GM12878 (cell line): ENCODE data around the gene RNASE12. TPM values are rescaled to one million over a fixed set of nuclear protein-coding genes. Genes with fewer than 3 reads are reported as not detected.

ENCODE experiments used
- HDAC2 ChIP-seq: fragments of 200-600 bp; sonication (generic); IDR thresholded peaks from 2 replicates; pipeline ENCODE4 v1.6.1; 2017
- IKZF1 ChIP-seq: fragments of 450-650 bp; conservative IDR thresholded peaks from 2 replicates; pipeline ENCODE4 v1.6.1; 2017; ENCODE audit warnings: antibody characterized with exemption, mild to moderate bottlenecking
- KAT2A ChIP-seq: conservative IDR thresholded peaks from 2 replicates; pipeline ENCODE4 v1.6.1; 2011; ENCODE audit warnings: low read depth, low read length; ENCODE audit not compliant: control insufficient read depth
- MEF2B ChIP-seq: fragments of 450-650 bp; IDR thresholded peaks from 2 replicates; pipeline ENCODE4 v1.6.1; 2018; ENCODE audit warnings: mild to moderate bottlenecking, moderate library complexity; ENCODE audit not compliant: partially characterized antibody, poor library complexity, severe bottlenecking
- NBN ChIP-seq: fragments of 450-650 bp; IDR thresholded peaks from 2 replicates; pipeline ENCODE4 v1.6.1; 2016
- NFYA ChIP-seq: IDR thresholded peaks from 2 replicates; pipeline ENCODE4 v1.6.1; 2011; ENCODE audit warnings: low read depth, mild to moderate bottlenecking, low read length, improper control_type of control experiment, borderline replicate concordance
- NR2F1 ChIP-seq: fragments of 450-650 bp; conservative IDR thresholded peaks from 2 replicates; pipeline ENCODE4 v1.6.1; 2017; ENCODE audit warnings: mild to moderate bottlenecking
- NRF1 ChIP-seq: conservative IDR thresholded peaks from 2 replicates; pipeline ENCODE4 v1.6.1; 2011; ENCODE audit warnings: mild to moderate bottlenecking, low read depth, low read length, improper control_type of control experiment
- RB1 ChIP-seq: fragments of 450-650 bp; formaldehyde crosslinking; IDR thresholded peaks from 2 replicates; pipeline ENCODE4 v1.6.1; 2017; ENCODE audit warnings: mild to moderate bottlenecking, borderline replicate concordance
- SIN3A ChIP-seq: IDR thresholded peaks from 2 replicates; pipeline ENCODE4 v1.6.1; 2012; ENCODE audit warnings: low read depth, low read length, improper control_type of control experiment
- SREBF2 ChIP-seq: IDR thresholded peaks from 2 replicates; pipeline ENCODE4 v1.6.1; 2012; ENCODE audit warnings: mild to moderate bottlenecking, low read length
- STAT1 ChIP-seq: fragments of 450-650 bp; conservative IDR thresholded peaks from 2 replicates; pipeline ENCODE4 v1.6.1; 2014; ENCODE audit warnings: antibody characterized with exemption, mild to moderate bottlenecking
- STAT3 ChIP-seq: IDR thresholded peaks from 2 replicates; pipeline ENCODE4 v1.6.1; 2011; ENCODE audit warnings: low read depth, low read length, improper control_type of control experiment
- TCF12 ChIP-seq: IDR thresholded peaks from 2 replicates; pipeline ENCODE4 v1.6.1; 2011; ENCODE audit warnings: low read depth, mild to moderate bottlenecking, low read length
- TCF7 ChIP-seq: IDR thresholded peaks from 2 replicates; pipeline ENCODE4 v1.6.1; 2014; ENCODE audit warnings: antibody characterized with exemption, borderline replicate concordance
- WRNIP1 ChIP-seq: IDR thresholded peaks from 2 replicates; pipeline ENCODE4 v1.6.1; 2011; ENCODE audit warnings: low read depth, low read length, improper control_type of control experiment, borderline replicate concordance
- YY1 ChIP-seq: IDR thresholded peaks from 2 replicates; pipeline ENCODE4 v1.6.1; 2011; ENCODE audit warnings: low read depth, mild to moderate bottlenecking, low read length
- ZBTB4 ChIP-seq: fragments of 450-650 bp; formaldehyde crosslinking; IDR thresholded peaks from 2 replicates; pipeline ENCODE4 v1.4.0; 2022; ENCODE audit warnings: mild to moderate bottlenecking, moderate library complexity
- ZNF217 ChIP-seq: fragments of 450-650 bp; IDR thresholded peaks from 2 replicates; pipeline ENCODE4 v1.6.1; 2017; ENCODE audit warnings: antibody characterized with exemption, mild to moderate bottlenecking
- polyA plus RNA-seq, 11 experiments: library from polyadenylated mRNA; depleted of rRNA in 4 of 11; unstranded in 6 of 11; stranded (reverse) in 5 of 11; fragments of >200 nt; fragmentation: Nextera tagmentation in 4 of 11; fragmentation: Illumina TruSeq in 1 of 11; extraction: Ambion mirVana in 4 of 11; extraction: Trizol in 1 of 11; gene quantifications; 1 replicate in 1 of 11; 2 replicates in 10 of 11; pipeline versions ENCODE4 v1.2.1 to v1.2.3, GENCODE V29; 2011 to 2016; ENCODE audit warnings: inconsistent platforms in 2 of 11, missing spikeins in 2 of 11, low read depth in 1 of 11
- total RNA-seq, 4 experiments: library from RNA; depleted of rRNA in 3 of 4; stranded (reverse); fragments of >200 nt in 3 of 4; fragmentation: Illumina TruSeq in 1 of 4; extraction: Trizol in 1 of 4; gene quantifications; 2 replicates each; pipeline versions ENCODE4 v1.2.1 to v1.2.3, GENCODE V29; 2013 to 2021
- TF ChIP-seq, protein P1 (sequence below): fragments of 450-650 bp; conservative IDR thresholded peaks from 2 replicates; pipeline ENCODE4 v1.6.1; 2017; ENCODE audit warnings: mild to moderate bottlenecking, moderate library complexity
- TF ChIP-seq, protein P2 (sequence below): IDR thresholded peaks from 2 replicates; pipeline ENCODE4 v1.6.1; 2011; ENCODE audit warnings: borderline replicate concordance, low read depth, mild to moderate bottlenecking, moderate library complexity, low read length; ENCODE audit not compliant: insufficient read depth, poor library complexity, severe bottlenecking
- TF ChIP-seq, protein P3 (sequence below): IDR thresholded peaks from 2 replicates; pipeline ENCODE4 v1.6.1; 2012; ENCODE audit warnings: low read depth, low read length, improper control_type of control experiment

The RNASE12 gene
- total and polyA plus RNA-seq, 10 of the 15 experiments (the other 5 are each of a cell fraction or from before 2014, with no cell fraction given) = not detected

GRCh38 chr14:20631023-20631879 lies 40.1 kb upstream of the RNASE12 start (continued):
- TF ChIP-seq NR2F1 (peak; percentile 45; the same call in 1 of the 2 replicates), SREBF2 (peak; percentile 89), STAT3 (no peak), HDAC2 (no peak), NFYA (no peak), NBN (no peak), YY1 (no peak), RB1 (no peak), KAT2A (no peak), TCF7 (no peak), ZBTB4 (CRISPR knock-in tag) (no peak), NRF1 (no peak), MEF2B (no peak), SIN3A (no peak), TCF12 (no peak), IKZF1 (no peak; the same call in none of the 2 replicates), STAT1 (no peak), ZNF217 (peak; percentile 79; the same call in 1 of the 2 replicates), WRNIP1 (no peak)
- TF ChIP-seq, protein P1, sequence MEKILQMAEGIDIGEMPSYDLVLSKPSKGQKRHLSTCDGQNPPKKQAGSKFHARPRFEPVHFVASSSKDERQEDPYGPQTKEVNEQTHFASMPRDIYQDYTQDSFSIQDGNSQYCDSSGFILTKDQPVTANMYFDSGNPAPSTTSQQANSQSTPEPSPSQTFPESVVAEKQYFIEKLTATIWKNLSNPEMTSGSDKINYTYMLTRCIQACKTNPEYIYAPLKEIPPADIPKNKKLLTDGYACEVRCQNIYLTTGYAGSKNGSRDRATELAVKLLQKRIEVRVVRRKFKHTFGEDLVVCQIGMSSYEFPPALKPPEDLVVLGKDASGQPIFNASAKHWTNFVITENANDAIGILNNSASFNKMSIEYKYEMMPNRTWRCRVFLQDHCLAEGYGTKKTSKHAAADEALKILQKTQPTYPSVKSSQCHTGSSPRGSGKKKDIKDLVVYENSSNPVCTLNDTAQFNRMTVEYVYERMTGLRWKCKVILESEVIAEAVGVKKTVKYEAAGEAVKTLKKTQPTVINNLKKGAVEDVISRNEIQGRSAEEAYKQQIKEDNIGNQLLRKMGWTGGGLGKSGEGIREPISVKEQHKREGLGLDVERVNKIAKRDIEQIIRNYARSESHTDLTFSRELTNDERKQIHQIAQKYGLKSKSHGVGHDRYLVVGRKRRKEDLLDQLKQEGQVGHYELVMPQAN = no peak
- TF ChIP-seq, protein P2, sequence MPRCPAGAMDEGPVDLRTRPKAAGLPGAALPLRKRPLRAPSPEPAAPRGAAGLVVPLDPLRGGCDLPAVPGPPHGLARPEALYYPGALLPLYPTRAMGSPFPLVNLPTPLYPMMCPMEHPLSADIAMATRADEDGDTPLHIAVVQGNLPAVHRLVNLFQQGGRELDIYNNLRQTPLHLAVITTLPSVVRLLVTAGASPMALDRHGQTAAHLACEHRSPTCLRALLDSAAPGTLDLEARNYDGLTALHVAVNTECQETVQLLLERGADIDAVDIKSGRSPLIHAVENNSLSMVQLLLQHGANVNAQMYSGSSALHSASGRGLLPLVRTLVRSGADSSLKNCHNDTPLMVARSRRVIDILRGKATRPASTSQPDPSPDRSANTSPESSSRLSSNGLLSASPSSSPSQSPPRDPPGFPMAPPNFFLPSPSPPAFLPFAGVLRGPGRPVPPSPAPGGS = no peak
- TF ChIP-seq, protein P3, sequence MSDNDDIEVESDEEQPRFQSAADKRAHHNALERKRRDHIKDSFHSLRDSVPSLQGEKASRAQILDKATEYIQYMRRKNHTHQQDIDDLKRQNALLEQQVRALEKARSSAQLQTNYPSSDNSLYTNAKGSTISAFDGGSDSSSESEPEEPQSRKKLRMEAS = no peak
